Tongue (tissue), 2 donors: ENCODE measurements around the gene RNU1-2. TPM values are rescaled to one million over a fixed set of nuclear protein-coding genes. Genes with fewer than 3 reads are reported as not detected.
"Not testable (repeated sequence)": the region's sequence is repeated elsewhere in the genome, so short reads cannot be mapped to it uniquely, and the experiment has no call there.

ENCODE experiments used
- DNase-seq: peaks from one replicate; pipeline ENCODE4 v3.0.0-alpha.2; 2015
- total RNA-seq: library from RNA; depleted of rRNA; stranded (reverse); fragments of >200 nt; gene quantifications from one replicate; pipeline ENCODE4 v1.2.3, GENCODE V29; 2014

RNU1-2 gene
- total RNA-seq, result under 0.01 TPM

DNA sequence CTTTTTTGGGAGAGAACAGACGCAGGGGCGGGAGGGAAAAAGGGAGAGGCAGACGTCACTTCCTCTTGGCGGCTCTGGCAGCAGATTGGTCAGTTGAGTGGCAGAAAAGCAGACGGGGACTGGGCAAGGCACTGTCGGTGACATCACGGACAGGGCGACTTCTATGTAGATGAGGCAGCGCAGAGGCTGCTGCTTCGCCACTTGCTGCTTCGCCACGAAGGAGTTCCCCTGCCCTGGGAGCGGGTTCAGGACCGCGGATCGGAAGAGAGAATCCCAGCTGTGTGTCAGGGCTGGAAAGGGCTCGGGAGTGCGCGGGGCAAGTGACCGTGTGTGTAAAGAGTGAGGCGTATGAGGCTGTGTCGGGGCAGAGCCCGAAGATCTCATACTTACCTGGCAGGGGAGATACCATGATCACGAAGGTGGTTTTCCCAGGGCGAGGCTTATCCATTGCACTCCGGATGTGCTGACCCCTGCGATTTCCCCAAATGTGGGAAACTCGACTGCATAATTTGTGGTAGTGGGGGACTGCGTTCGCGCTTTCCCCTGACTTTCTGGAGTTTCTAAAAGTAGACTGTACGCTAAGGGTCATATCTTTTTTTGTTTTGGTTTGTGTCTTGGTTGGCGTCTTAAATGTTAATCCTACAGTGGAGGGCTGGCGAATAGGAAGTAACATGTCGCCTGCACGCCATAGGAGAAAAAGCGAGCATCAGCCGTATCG, at the start of gene RNU1-2:
RNU1-2 (plus strand) TSS at position 383 of the 718 bp plus-strand sequence.
- DNase-seq, result peak; percentile 97

DNA sequence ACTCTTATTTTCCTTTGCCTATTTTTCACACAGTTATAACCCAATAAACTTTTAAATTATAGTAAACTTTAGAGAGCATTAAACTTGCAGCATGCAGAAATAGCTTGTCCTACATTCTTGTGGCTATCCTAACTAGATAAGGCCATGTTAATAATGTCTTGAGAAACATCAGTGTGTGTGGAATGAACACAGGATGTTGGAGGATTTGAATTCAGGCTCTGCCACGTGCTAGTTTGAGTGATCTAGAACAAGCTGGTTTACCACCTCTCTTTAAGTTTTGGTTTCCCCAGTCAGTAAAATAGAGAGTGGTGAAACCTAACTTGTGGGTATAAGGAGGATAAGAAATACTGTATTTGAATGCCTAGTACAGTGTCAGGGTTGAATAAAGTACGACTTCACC, 39.6 kb upstream of the RNU1-2 start:
- DNase-seq, result not testable (repeated sequence)

DNA sequence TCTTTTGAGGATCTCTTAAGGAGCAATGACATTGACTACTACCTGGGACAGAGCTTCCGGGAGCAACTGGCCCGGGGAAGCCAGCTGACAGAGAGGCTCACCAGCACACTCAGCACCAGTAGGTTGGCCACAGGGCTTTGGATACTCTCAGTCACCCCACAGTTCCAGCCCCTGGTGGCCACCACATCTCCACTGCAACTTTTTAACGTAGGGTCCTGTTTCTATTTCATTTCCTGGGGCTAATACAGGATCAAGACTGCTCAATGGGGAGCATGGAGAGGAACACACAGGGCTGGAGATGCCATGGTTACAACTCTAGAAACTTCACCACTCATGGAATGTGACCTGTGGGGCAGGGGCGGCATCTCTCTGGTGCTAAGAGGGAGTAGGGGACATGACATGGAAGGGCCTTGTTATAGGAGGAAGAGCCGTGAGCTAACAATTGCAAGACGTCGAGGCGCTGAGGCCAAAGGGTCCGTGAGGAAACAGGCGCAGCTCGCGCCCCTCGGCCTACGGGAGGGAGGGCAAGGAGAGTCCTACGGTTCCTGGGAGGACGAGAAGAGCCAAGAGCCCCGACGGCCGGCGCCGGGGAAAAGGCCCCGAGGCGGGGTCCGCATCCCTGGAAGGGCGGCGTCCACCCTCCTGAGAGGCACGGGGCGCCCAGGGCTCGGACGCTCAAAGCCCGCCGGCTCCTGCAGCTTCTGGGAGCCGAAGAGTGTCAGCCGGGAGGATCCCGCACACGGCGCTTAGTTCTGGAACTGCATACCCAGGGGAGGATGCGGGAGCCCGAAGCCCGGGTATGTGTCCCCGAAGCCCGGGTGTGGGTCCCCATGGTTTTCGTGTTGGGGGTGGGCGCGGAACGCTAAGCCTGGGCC, 36.4 kb upstream of the RNU1-2 start:
- not testable (repeated sequence) for DNase-seq

DNA sequence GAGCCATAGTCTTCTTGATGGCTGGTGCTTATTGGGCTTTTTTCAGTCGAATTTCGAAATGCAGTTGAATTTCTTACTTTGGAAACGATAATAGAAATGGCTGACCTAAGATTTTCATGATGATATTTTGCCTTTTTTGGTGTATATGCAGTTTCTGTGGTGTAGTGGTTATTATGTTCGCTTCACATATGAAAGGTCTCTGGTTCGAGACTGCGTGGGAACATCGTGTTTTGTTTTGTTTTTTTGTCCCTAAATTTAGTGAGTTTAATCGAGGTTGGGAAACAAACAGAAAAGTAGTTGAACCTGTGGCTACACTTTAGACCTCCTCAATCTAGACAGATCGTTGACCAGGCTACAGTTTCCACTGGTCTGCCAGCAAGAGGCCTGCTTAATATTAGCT, 35.7 kb upstream of the RNU1-2 start:
- DNase-seq, result not testable (repeated sequence)

DNA sequence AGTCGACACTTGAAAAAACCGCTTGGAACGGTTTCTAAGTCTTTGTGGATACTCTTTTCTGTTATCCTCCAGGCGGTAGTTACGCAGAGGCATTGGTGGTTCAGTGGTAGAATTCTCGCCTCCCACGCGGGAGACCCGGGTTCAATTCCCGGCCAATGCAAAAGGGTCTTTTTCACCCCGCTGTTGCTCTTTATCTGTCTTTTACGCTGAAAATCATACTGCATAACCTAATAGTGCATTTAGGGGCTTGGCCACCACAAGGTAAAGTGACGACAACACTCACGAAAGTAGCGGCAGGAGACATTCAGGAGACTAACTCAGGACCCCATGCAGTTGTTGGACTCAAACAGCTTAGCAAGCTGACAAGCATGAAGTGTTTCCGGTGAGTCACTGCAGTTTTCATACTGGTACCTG, 33.9 kb upstream of the RNU1-2 start:
- not testable (repeated sequence) for DNase-seq

DNA sequence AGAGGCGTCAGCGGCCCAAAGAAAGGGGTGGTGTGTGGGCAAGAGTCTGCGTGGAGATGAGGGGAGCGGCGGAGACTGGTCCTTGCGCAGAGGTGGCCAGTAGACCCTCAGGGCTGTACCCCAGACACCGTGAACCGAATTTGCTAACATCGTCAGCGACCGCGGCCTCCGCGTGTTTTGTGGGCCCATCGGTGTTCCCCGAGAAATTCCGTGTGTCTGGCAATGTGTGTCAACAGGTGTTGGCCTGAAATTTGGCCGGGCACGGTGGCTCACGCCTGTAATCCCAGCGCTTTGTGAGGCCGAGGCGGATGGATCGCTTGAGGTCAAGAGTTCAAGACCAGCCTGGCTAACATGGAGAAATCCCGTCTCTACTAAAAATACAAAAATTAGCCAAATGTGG, 33.4 kb upstream of the RNU1-2 start:
- not testable (repeated sequence) for DNase-seq

DNA sequence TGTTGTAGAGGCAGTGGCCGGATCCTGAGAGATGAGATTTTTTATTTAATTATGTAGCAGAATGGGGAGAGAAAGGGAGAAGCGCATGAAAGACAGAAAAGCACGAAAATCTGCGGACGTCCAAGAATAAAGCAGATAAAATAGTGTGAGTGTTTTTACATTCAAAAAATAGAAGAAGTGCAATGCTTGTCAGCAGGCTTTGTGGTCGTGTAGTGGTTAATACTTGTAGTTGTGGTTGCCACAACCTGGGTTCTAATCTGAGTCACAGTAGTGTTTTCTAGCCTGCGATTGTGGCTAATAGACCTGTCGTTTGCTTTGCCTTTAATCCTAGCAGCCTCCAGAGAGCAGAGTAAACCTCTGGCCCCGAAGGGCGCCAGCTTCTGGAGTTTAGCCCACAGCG, 32.8 kb upstream of the RNU1-2 start:
- DNase-seq, result not testable (repeated sequence)

DNA sequence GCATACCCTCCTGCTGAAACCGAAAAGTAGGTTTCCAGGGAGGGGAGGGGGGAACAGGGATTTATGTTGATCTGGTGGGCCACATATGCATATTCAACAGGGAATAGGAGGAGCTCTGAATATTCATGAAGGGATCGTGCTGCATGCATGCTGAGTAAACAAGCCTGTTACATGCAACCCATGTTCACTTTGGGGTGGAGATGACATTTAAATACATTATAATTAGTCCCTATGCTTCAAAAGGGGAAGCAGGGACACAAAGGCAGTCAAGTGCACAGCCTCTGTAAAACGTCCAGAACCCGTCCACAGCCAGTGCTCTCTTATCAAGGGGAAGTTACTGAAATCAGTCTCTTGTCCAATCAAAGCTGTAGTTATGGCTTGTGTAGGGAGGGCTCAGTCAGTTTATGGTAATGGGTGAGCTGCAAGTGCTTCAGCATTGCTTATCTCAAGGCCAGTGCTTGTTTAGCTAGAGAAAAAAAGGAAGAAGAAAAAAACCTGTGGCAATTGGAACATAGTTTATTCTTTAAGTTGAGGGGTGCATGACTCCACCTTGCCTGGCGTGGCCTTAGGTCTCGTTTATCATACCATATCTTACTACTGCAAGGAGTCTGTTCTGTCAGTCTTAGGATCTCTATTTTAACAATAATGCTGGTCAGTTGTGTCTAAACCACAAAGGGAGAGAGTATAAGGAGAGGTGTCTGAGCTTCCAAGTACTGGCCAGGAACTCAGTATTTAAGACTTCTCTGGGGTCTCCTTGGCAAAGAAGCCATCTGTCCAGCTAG, 28.7 kb upstream of the RNU1-2 start:
- not testable (repeated sequence) for DNase-seq

DNA sequence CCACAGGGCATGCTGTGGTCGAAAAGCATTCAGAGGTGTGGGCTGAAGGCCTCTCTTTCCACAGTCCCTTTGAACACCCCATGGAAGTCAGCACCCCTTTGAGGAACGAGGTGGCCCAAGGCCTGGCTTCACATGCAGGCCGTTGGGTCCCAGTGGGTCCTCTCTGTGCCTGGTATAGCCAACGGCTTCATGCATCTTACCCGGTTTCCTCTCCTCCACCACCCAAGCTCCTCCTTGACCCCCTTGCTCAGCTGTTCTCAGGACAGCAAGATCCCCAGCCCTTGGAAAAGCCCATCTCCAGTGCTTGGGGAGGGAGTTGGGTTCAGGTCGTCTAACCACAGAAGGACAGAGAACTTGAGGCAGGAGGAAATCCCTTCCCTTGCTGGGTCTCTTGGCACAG, 27.0 kb upstream of the RNU1-2 start:
- not testable (repeated sequence) for DNase-seq

DNA sequence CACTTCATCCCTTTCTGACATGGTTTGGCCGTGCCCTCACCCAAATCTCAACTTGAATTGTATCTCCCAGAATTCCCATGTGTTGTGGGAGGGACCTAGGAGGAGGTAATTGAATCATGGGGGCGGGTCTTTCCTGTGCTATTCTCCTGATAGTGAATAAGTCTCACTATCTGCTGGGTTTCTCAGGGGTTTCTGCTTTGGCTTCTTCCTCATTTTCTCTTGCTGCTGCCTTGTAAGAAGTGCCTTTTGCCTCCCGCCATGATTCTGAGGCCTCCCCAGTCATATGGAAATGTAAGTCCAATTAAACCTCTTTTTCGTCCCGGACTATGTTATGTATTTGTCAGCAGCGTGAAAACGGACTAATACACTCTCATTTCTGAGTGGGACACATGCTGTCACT, 25.8 kb upstream of the RNU1-2 start:
- not testable (repeated sequence) for DNase-seq

DNA sequence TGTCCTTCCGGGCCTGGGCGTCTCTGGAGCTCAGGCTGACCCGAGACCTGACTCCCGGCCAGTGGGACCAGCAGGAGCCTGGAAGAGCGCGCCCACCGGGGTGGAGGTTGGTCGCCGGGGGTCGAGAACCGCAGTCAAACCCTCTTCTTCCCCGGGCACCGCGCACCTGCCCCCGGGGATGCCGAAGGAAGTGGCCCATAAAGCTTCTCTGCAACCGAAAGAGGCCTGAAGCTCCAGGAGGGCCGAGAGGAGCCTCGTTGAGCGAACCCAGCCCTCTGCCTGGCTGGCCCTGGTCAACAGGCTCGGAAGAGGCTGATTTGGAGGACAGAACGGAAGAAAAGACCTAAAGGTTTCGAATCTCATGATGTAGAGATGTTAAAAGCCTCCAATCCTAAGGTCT, 24.6 kb upstream of the RNU1-2 start:
- not testable (repeated sequence) for DNase-seq

DNA sequence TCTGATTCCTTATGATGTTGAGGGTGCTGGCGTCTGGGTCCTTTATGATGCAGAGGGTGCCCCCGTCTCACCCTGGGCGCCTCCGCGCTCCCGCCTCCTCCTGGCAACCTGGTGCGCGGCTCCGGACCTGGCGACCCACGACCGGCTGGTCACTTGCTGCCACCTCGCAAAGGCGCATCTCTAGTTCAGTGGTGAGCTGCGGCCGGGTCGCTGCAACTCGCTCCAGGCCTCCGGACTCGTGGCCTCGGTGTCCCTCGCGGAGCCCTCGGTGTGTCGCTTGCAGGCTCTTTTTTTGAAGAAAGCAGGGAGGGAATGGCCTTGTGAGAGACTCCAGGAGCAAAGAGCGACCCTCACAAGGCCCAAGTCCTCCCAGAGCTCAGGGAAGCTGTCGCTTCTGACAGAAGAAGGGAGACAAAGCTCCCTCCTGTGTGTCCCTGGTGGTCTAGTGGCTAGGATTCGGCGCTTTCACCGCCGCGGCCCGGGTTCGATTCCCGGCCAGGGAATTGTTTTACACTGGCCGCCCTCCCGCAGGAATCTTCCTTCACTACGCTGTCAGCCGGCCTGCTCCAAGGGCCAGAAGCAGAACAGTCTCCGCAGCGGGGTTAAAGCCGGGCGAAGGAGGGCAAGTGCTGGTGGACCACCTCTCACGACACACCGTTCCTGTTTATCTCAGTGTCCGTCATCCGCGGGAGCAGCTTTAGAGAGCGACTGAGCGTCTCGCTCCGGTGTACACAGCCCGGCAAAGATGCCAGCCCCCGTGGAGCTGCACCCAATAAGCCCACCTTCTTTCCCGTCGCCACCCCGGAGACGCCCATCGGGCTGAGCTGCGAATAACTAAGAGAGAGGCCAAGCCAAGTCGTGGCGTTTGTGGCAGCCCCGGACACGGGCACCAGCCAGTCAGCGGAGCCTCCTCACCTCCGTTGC, 23.4 kb upstream of the RNU1-2 start:
- peak; percentile 73 for DNase-seq

DNA sequence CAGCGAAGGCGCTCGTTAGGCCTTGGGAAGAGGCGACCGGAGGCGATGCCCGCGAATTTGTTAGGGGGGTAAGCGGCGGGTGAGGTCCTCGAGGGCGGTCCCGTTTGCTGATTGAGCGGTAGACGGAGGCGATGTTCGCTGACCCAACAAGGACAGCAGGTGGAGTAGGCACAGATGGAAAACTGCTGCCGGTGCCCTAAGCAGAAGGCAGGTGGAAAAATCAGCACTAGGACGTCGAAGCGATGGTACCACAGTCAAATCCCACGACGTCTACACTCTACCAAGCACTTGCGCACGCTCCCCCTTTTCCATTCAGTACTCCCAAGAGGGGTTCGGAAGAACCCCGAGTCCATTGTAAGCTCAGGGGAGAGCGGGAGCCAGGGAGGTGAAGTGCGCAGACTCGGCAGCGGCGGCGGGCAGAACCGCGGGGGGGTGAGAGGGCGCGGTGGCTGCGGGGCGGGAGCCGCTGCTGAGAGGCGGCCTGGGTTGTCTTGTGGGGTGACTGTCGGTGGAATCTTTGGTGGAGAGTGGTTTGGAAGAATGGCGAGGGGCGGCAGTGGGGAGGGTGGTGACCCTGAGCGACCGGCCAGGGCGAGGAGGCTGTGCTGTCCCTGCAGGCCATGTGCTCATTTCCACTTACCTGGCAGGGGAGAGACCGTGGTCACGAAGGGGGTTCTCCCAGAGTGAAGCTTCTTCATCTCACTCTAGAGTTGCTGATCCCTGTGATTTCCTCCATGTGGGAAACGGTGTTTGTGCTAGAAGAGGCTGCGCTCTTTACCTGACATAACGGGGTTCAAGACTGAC, 22.5 kb upstream of the RNU1-2 start:
- DNase-seq, result not testable (repeated sequence)

DNA sequence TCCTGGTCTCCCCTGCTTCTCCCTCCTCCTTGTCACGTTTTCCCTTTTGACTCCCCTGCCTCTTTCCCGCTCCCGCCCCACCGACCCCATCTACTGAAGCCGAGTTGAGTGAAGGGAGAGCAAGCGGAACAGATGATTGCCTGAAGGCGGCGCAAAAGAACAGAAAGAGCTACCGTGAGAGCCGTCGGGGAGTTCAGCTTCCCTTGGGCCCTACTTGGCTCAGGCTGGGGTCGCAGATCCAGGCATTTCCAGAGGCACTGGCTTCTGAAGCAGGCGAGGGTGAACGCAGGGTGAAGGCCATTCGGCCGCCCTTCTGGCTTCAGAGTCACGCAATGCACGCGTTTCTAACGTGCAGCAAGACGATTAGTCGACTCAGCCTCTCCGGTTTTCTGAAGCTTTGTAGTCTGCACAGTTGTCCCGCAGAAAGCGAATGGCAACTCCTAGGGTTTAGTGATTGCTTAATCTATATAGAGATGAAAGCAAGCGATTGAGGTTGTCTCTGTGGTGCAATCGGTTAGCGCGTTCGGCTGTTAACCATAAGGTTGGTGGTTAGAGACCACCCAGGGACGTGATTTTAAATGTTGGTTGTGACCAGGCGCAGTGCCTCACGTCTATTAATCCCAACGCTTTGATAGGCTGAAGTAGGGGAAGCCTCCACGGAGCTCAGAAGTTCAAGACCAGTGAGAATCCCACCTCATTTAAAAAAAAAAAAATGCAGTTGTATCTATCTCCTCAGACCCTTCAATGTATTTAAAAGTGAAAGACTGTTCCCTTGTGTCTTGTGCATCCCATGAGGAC, 20.6 kb upstream of the RNU1-2 start:
- not testable (repeated sequence) for DNase-seq

DNA sequence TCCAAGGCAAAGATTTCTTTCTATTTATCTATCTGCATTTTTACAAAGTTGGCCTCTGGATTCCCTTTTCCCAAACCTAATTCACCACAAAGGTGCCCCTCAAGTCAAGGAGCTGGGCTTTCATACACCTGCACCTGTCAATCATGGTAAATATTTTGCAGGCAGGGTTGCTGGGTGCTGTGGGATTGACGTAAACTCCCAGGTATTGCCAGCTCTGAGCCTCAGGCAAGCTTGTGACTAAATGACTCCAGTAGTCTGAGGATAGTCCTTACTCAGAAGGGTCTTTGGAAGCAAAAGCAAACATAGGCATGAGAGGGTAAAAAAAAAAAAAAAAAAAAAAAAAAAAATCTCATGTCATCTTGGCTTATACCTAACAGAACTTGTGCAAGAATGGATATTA, 14.0 kb upstream of the RNU1-2 start:
- peak; percentile 73 for DNase-seq

DNA sequence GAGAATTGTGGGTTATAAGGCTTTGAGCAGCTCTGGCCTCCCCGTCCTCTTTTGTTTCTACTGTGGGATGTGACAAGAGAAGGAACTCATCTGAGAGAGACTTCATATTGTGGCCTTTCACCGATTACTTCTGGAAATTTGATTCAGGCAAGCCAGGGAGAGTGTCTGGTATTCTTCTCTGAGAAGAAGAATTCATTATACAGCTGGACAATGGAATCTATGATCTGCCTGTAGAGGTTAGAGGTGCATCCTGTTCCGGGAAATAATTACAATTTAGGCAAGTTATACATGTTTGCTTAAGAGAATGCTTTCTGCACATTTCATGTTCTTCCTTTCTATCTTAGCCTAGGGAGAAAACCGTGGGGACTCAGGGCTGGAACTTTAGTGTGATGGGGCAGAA, 12.8 kb upstream of the RNU1-2 start:
- DNase-seq, result peak; percentile 67

DNA sequence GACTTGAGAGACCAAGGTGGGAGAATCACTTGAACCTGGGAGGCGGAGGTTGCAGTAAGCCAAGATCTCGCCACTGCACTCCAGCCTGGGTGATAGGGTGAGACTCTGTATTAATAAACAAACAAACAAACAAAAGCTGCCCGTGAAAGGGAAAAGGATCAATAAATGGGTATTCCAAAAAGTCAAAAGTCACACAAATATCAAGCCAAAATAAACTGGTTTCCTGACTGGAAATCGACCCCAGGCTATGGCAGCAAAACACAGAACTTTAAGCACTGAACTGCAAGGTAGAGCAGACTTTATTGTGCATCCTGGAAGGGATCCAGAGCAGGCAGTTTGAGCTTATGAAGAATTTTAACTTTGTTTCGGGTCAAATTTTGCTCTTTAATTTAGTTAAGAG, 11.3 kb upstream of the RNU1-2 start:
- DNase-seq, result not testable (repeated sequence)

DNA sequence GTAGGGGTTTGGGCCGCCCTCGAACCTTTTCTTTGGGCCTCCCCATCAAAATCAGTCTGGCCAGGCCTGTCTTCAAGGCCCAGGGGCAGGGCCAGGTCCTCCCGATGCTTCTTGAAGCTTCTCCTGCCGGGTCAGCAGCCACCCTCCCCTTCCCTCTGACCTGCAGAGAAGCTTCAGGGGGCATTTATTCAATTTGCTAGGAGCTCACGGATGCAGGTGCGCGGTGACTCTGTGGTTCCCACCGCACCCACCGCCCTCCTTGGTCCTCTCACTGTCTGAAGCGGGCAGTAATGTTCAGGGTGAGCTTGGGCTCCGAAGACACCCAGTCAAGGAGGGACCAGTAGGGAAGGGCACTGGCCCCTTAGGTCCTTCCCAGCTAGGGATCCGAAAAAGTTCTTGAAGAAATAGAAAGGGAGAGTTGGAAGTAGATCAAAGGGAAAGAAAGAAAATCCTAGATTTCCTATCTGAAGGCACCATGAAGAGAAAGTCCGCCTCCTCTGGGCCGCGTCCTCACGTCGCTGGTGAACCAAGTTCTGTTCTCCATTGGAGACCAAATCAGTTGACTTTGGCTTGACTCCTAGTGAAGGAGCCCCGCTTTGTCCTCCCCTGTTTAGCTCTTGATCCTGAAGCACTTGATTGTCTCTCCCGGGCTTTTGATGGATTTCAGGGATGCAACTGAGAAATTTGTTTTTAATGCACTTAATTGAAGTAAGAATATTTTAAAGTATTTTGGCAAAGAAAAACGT, 8.7 kb upstream of the RNU1-2 start:
- no peak for DNase-seq
